GM21737 (cell line): Measurements from ENCODE around the gene DNMBP.
"Not testable (repeated sequence)": the region's sequence is repeated elsewhere in the genome, so short reads cannot be mapped to it uniquely, and the experiment has no call there.

Experiments
- ATAC-seq: cut with Tn5 transposase; IDR thresholded peaks from one replicate; pipeline ENCODE4 v1.9.1; 2021; ENCODE audit warnings: mild to moderate bottlenecking, moderate library complexity; ENCODE audit not compliant: unreplicated experiment

DNMBP gene

DNA sequence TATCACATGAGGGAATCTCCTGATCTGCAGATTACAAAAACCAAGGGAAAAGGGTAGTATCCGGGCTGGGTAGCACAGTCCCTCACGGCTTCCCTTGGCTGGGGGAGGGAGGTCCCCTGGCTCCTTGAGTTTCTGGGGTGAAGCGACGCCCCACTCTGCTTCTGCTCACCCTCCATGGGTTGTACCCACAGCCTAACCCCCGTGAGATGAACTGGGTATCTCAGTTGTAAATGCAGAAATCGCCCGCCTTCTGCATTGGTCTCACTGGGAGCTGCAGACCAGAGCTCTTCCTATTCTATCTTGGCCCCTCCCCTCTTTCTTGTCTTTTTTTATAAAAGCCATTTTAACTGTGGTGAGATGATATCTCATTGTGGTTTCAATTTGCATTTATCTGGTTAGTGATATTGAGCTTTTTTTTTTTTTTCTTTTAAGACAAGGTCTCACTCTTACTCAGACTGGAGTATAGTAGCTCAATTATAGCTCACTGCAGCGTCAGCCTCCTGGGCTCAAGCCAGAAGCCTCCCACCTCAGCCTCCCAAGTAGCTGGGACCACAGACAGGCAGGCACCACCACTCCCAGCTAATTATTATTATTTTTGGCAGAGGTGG lies 139.5 kb downstream of the DNMBP start:
- ATAC-seq: no peak

DNA sequence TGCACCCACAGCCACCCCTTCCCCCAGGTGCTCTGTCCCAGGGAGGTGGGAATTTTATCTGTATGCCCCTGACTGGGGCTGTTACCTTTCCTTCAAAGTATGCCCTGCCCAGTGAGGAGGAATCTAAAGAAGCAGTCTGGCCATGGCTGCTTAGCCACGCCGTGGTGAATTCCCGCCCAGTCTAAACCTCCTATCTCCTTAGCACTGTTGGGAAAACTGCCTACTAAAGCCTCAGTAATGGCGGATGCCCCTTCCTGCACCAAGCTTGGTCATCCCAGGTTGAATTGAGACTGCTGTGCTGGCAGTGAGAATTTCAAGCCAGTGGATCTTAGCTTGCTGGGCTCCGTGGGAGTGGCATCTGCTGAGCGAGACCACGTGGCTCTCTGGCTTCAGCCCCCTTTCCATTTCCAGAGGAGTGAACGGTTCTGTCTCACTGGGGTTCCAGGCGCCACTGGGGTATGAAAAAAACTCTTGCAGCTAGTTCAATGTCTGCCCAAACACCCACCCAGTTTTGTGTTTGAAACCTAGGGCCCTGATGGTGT lies 140.1 kb downstream of the DNMBP start:
- no peak for ATAC-seq

DNA sequence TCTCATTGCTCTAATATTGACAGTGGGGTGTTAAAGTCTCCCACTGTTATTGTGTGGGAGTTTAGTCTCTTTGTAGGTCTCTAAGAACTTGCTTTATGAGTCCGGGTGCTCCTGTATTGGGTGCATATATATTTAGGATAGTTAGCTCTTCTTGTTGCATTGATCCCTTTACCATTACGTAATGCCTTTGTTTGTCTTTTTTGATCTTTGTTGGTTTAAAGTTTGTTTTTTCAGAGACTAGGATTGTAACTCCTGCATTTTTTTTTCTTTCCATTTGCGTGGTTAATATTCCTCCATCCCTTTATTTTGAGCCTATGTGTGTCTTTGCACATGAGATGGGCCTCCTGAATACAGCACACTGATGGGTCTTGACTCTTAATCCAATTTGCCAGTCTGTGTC lies 142.5 kb downstream of the DNMBP start:
- ATAC-seq: not testable (repeated sequence)

DNA sequence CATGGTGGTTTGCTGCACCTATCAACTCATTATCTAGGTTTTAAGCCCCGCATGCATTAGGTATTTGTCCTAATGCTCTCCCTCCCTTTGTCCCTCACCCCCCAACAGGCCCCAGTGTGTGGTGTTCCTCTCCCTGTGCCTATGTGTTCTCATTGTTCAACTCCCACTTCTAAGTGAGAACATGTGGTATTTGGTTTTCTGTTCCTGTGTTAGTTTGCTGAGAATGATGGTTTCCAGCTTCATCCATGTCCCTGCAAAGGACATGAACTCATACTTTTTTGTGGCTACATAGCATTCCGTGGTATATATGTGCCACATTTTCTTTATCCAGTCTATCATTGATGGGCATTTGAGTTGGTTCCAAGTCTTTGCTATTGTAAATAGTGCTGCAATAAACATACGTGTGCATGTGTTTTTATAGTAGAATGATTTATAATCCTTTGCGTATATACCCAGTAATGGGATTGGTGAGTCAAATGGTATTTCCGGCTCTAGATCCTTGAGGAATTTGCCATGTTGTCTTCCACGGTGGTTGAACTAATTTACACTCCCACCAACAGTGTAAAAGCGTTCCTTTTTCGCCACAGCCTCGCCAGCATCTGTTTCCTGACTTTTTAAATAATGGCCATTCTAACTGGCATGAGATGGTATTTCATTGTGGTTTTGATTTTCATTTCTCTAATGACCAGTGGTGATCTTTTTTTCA lies 146.1 kb downstream of the DNMBP start:
- not testable (repeated sequence) for ATAC-seq

DNA sequence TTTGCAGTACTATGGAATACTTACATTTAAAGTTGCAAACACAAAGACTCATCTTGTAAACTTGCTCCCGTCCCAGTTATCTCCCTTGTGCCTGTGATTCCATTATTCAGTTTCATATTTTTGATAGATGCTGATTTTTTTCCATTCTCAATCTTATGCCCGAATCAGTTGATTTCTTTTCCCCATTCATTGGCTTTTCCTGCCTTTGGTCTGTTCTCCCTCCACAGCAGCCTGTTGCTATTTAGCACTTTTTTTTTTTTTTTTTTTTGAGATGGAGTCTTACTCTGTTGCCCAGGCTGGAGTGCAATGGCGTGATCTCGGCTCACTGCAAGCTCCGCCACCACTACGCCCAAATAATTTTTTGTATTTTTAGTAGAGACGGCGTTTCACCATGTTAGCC lies 149.3 kb downstream of the DNMBP start:
- no peak for ATAC-seq

DNA sequence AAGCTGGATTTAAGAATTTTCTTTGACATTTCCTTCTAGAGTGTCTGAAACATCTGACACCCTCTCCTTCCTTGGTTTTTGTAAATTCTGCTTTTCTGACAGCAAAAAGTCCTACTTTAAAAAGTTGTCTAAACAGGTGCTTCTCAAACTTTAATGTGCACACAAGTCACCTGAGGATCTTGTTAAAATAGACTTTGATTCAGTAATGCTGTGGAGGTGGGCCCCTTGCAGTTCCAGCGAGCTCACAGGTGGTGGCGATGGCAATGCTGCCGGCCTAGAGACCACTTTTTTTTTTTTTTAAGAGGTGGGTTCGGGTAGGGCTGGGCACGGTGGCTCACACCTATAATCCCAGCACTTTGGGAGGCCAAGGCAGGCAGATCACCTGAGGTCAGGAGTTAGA lies 150.2 kb downstream of the DNMBP start:
- no peak for ATAC-seq

DNA sequence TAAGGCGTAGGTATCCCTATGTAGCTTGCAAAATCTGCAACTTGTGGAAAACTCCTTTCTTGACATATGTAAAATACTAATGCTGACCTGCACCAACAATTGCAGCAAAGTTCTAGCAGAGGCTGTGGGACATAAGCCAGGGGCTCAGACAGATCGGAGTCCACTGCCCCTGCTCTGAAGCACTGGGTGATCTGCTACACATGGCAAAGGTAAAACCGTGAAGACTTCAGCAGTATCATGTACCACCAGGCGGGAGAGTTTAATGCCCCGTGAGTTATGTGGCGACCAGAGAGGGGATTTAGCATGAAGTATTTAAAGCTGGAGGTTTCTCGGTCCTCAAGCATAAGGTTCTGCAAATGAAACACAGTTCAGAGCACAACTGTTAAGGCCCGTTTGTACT lies 150.9 kb downstream of the DNMBP start:
- ATAC-seq: no peak

DNA sequence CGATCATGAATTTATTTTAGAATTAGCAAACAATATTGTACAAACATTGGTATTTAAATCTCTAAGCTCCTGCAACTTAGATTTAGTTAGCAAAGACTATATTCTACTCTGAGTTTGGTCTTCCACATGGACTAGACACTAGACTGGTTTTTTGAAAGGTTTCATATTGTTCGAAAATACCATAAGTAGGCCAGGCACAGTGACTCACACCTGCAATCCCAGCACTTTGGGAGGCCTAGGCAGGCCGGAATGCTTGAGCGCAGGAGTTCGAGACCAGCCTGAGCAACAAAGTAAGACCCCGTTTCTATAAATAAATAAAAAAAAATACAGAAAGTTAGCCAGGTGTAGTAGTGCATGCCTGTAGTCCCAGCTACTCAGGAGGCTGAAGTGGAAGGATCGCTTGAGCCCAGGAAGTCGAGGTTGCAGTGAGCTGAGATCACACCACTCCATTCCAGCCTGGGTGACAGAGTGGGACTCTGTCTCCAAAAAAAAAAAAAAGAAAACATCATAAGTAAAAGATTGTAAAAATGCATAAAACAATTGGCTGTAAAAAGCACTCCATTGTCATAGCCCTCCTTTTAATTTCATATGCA lies 154.2 kb downstream of the DNMBP start:
- no peak for ATAC-seq

DNA sequence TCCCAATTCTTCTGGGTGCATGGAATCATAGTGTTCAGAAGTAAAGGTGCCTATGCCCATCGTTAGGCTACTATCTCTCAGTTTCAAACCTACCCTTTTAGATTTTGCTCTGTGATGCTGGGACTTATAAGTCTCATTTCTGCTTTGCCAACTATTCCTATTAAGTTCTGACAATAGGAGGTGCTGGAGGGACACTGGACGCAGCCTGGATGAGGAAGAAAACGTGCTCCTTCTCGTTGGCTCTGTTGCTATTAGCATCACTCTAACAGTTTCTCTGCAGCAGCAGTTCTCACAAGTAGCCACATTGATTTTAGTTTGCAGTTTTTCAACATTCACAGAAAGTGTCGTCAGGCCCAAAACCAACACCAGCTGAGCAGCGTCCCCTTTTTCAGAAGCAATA lies 154.9 kb downstream of the DNMBP start:
- ATAC-seq: no peak

DNA sequence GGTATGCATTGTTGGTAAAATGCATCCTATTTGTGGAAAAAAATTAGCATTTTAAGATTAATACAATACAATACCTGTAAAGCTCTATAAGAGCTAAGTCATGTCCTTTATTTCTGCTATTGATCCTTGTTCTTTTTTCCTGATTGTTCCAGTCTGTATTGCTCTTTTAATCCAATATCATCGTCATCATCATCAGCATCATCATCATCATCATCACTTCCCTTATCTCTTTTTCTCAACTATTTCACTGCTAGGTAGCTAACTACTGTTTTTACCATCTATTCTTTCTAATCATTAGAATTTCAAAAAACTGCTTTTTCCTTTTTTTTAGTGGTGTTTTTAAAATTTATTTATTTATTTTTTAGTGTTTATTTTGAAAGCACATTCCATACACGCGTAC lies 156.1 kb downstream of the DNMBP start:
- no peak for ATAC-seq

DNA sequence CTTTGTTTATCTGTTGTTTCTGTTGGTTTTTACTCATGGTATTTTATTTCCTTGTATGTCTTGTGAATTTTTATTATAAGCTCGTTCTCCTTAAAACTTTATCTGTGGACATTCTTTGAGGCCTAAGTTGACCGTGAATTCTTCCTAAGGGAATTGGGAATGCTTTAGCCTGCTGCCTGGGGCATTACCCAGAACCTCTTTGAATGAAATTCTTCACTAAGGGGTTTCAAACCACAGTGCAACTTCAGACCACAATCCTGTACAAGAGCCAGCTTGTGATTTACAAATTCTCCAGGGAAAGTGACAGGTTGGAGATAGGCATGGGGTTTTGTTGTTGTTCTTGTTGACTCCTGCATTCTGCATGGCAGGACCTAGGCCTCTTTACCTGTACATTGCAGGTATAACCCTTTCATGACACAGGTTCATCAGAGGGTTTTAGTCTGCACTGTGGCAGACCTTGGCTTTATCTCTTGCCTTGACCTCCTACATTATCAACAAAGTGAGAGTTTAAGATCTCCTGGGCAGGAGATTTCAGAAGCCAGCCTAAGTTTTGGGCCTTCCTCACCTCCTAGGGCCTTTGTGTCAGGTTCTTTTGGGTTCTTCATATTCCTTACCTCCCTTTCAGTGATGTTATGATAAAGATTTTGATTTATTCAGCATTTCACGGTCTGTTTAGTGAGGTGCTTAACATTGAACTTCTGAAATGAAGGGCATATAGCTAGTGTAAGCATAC lies 157.1 kb downstream of the DNMBP start:
- no peak for ATAC-seq

DNA sequence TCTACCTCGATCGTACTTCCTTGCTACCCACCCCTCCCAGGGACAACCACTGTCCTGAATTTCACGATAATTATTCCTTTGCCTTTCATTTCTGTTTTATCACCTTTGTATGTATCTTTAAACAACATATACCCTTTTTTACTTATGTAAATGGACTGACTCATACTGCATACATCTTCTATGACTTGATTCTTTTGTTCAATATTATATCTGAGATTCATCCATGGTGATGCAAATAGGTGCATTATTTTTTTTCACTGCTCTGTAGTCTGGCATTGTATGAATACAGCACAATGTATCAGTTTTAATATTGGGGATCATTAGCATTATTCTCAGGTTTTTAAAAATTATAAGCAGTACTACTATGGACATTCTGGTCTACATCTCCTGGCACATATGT lies 157.9 kb downstream of the DNMBP start:
- ATAC-seq: no peak

DNA sequence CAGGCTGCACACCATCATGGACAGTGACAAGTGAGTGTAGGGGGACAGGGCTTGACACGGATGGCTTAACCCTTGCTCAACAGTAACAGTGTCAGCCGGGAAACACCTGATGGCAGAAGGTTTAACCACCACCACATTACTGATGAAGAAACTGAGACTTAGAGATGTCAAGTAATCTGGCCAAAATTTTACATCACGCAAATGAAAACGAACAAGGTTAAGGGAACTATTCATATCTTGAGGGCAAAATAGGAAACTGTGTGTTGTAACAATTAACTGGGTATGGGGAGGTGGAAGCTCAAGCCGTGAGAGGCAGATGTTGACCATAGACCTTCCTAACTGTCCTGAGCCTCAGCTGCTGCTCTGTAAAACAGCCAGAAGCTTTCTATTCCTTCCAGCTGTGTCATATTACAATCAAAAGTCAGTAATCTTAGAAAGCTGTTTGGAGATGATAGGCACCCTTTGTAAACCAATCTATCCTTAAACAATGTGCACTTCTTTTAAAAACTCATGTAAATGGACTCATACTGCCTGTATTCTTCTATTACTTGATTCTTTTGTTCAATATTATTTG lies 158.9 kb downstream of the DNMBP start:
- no peak for ATAC-seq

DNA sequence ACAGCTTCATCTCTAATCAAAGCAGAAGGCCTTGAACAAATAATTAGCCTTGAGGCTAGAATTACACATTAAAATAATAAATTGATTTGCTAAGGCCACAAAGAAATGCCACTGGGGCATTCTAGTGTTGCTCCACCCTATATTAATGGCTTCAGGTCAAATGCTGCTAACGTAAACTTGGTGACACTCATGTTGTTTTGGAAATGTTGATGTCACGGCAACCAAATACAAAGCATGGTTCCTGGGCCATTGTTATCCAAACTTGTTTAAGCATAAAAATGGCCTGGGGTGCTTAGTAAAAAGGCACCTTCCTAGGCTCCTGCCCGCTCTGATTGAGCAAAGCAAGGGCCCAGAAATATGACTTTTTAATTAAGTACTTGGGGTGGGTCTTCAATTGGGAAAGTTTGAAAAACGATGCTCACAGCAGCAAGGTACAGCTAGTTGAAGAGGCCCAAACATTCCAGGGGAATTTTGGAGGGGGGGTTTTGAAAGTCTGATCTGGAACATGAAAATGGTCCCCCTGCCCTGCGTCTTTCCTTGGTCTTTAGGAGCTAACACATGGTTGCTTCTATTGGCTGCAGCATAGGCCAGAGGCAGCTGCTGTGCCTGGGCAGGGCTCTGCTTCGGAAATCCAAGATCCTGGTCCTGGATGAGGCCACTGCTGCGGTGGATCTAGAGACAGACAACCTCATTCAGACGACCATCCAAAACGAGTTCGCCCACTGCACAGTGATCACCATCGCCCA lies 159.6 kb downstream of the DNMBP start:
- no peak for ATAC-seq

DNA sequence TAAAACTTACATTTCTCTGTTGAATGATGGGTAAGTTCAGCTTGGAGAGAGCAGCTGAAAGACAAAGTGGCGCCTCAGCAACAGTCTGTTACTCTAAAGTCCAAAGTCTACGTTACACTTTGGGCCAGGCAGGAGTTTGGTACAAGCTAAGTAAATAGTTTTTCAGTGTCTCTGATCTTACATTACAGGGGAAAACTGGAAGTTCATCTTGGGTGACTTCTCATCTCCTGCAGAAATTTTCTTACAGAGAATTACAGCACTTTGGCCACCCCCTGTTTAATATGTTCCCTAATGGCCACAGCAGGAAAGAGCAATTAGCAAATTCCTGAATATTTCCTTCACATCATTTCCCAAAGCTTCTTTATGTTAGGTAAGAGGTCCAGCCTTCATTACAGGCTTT lies 160.2 kb downstream of the DNMBP start:
- no peak for ATAC-seq

DNA sequence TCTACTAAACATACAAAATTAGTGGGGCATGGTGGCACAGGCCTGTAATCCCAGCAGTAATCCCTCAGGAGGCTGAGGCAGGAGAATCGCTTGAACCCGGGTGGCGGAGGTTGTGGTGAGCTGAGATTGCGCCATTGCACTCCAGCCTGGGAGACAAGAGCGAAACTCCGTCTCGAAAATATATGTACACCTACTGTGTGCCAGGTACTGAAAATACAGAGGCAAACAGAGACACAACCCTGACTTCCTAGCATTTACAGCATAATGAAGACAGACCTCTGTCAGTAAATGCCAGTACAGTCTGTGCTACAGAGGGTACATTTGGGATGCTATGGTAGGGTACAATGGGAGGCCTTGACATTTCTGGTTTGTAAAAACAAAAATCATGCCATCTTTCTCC lies 160.7 kb downstream of the DNMBP start:
- no peak for ATAC-seq

DNA sequence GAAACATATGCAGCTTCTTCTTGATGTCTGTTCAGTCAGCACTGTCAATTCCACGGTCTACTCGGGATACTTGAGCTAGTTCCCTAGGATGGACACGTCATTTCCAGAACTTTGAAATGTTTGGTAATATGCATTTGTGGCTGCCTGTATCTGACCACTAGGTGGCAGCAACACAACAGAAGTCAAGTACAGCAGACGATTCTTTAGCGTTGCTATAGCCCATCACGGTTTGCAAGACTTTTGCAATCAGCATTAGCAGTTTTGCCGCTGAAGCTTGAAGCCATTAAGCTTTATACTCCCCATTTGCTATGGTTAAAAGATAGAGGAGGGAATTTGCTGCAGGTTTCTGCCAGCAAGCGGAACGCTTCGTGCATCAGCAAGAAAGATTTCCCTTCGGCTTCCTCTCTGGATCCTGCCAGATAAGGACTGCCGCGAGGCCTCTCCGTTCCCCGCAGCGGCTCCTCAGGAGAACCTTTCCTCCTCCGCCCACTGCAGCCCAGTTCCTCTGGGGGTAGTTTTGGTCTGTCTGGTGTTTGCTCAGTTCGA lies 163.8 kb downstream of the DNMBP start:
- peak; percentile 65 for ATAC-seq

DNA sequence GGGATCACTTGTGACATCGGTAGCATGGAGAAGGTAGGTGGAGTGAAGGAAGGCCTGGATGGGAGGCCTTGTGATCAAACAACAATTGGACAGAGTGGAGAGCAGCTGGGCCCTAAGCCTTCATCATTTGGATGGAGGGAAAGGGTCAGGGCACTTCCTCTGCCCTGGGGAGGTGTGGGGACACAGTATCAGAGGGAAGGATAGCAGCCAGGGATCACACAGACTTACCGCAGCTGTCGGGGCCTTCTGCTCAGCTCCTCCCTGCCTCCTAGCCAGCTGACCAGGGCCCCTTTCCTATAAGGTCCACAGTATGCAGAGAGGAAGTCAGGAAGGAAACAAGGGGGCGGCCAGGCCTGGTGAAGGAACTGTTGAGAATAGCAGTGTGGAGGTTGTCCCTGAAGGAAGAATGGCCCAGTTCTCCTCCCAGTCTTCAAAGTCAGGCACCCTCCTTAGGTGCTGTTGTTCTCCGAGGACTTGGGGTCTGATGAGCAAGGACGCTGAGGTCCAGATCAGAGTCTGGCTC lies 165.3 kb downstream of the DNMBP start:
- ATAC-seq: no peak

DNA sequence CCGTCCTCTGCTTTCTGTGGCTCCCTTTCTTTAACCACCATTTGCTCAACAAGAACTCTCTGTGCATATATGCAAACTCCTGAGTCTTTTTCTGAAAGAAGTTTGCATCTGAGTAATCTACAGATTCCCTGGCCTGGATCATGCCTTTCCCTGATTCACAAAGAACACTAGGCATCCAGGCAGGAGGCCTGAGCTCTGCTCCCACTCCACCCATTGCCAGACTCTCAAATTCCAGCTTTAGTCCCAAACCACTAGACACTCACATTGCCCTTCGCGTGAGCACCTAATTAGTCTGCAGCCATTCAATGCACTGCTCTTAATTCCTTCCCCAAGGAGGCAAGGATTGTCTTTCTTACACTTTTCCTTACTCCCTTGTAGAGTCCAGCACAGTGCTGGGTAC lies 166.4 kb downstream of the DNMBP start:
- no peak for ATAC-seq

DNA sequence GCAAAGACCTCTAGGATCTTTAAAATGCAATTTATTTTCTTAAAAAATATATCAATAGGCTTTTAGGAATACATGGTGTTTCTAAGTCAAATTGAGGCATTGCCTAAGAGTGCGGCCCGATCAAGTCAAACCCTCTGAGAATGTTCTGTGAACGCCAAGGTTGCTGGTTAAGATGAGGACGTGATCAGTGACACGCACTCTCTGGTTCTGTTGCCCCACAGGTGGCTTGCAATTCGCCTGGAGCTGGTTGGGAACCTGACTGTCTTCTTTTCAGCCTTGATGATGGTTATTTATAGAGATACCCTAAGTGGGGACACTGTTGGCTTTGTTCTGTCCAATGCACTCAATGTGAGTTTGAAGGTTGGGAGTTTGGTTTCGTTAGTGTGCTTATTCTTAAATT lies 168.0 kb downstream of the DNMBP start:
- ATAC-seq: no peak
